Testis (tissue), 3 donors: ENCODE measurements around the gene SCP2. TPM values are rescaled to one million over a fixed set of nuclear protein-coding genes. Genes with fewer than 3 reads are reported as not detected.

Source experiments
- DNase-seq: peaks from one replicate; pipeline ENCODE4 v3.0.0-alpha.2; 2019
- H3K27ac ChIP-seq, 2 donors: fragments of 200-600 bp; sonication (generic); one replicate each; pipeline ENCODE4 v1.5.1; 2019
- H3K27me3 ChIP-seq: fragments of 200-600 bp; sonication (generic); one replicate; pipeline ENCODE4 v1.5.1; 2019
- H3K36me3 ChIP-seq: fragments of 200-600 bp; sonication (generic); one replicate; pipeline ENCODE4 v1.5.1; 2017; ENCODE audit warnings: low read depth; ENCODE audit errors: missing control alignments
- H3K4me1 ChIP-seq: fragments of 200-600 bp; sonication (generic); one replicate; pipeline ENCODE4 v1.5.1; 2019
- H3K4me3 ChIP-seq, 2 donors: fragments of 200-600 bp; sonication (generic); one replicate each; pipeline ENCODE4 v1.5.1; 2017 to 2019
- H3K9me3 ChIP-seq: fragments of 200-600 bp; sonication (generic); one replicate; pipeline ENCODE4 v1.5.1; 2017
- POLR2A ChIP-seq: fragments of 450-650 bp; IDR thresholded peaks from one replicate; pipeline ENCODE4 v1.6.1; 2017; ENCODE audit warnings: antibody characterized with exemption, mild to moderate bottlenecking, moderate library complexity
- whole genome bisulfite sequencing, 2 donors: methylation state at CpG; one replicate each; pipeline ENCODE4 v1.1.5; 2018; 5-methylcytosine and 5-hydroxymethylcytosine counted together
- intact Hi-C: fragments of 100-400 bp; cut with DNase I; formaldehyde crosslinking; loops from one replicate; pipeline ENCODE4 v1.15.1; 2023; ENCODE audit warnings: low total_unique reads
- polyA plus RNA-seq: library from polyadenylated mRNA; stranded (reverse); fragments of 350-450 nt; fragmentation: Illumina TruSeq; extraction: RNeasy Lipid Tissue Mini Kit (QIAGEN cat#74804); gene quantifications from one replicate; pipeline ENCODE4 v1.2.3, GENCODE V29; 2014; ENCODE audit warnings: low read depth, low replicate concordance; ENCODE audit not compliant: insufficient read depth
- total RNA-seq, 2 donors: library from RNA; depleted of rRNA; stranded (reverse); fragments of >200 nt; gene quantifications; one replicate each; pipeline ENCODE4 v1.2.3, GENCODE V29; 2016
- TF ChIP-seq, protein P1 (sequence below), 3 experiments: fragments of 450-650 bp in 2 of 3; fragments of 200-600 bp in 1 of 3; sonication (generic) in 1 of 3; IDR thresholded peaks; one replicate each; pipeline ENCODE4 v1.5.1; 2016 to 2019; ENCODE audit warnings: antibody characterized with exemption in 3 of 3, mild to moderate bottlenecking in 2 of 3, moderate library complexity in 1 of 3

Gene SCP2
- total and polyA plus RNA-seq, 3 donors from 2014 or later: 102 to 108 (median 103) TPM

DNA sequence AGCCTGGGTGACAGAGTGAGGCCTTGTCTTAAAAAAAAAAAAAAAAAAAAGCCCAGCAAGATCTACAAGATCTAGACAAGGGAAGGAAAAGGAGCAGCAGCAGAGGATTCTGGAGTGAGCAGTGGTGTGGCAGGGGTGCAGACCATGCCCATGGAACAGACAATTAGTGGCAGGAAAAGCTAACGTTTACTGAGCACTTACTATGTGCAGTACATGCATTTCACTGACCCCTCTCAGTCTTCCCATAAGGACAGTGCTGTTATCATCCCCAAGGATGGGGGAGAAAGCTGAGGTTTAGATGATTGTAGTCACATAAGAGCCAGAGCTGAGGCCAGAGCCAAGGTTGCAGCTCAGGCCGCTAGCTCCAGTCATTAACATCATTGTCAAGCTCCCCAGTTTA is 140.8 kb downstream of the SCP2 start:
- intact Hi-C loops: no loop called here
- Histone ChIP-seq H3K27me3 (no peaks in the 10 kb centered on the region), H3K9me3 (no peaks in the 10 kb centered on the region), H3K4me1 (peaks cover 3% of the 10 kb centered on the region), H3K4me3 (no peak overlapping the region), H3K36me3 (no peaks in the 10 kb centered on the region), H3K27ac (no peak overlapping the region)
- no peak for DNase-seq
- WGBS, 2 donors: 83 to 89% methylated on average over 2 of the region's 2 CpGs
- no peak for TF ChIP-seq POLR2A
- TF ChIP-seq, protein P1, sequence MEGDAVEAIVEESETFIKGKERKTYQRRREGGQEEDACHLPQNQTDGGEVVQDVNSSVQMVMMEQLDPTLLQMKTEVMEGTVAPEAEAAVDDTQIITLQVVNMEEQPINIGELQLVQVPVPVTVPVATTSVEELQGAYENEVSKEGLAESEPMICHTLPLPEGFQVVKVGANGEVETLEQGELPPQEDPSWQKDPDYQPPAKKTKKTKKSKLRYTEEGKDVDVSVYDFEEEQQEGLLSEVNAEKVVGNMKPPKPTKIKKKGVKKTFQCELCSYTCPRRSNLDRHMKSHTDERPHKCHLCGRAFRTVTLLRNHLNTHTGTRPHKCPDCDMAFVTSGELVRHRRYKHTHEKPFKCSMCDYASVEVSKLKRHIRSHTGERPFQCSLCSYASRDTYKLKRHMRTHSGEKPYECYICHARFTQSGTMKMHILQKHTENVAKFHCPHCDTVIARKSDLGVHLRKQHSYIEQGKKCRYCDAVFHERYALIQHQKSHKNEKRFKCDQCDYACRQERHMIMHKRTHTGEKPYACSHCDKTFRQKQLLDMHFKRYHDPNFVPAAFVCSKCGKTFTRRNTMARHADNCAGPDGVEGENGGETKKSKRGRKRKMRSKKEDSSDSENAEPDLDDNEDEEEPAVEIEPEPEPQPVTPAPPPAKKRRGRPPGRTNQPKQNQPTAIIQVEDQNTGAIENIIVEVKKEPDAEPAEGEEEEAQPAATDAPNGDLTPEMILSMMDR (IDR thresholded peaks at IDR 0.05): no peak

DNA sequence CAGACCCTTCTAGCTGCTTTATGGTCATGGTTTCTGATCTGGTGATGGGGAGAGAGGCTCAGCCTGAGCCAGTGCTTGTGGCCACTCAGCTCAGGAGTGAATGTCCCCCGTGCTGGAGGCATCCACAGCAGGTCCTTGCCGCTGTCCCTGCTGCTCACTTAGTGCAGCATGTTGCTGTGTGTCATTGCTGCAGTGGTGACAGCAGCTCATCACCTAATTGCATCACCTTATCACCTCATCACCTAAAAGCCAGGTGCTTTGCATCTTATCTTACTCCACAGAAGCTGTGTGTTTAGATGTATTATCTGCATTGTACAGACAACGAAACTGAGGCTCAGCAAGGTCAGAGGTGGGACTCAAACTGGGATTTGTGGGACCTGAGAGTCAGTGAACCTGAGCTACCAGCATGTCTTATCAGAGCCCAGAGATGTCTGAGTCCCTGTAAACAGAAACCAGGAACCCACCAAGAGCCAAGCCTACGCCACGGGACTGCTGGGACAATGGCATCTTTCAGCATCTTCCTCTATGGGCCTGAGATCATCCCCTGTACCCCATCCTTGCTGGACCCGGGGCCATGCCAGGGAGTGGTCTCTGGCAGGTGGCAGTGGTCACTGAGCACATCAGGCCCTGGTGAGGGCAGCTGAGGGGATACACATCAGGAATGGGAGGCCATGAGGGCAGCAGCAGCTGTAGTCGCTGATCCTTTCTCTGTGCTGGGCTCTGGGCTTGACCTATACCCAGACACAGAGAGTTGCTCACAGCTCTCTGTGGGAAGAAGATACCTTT is 141.4 kb downstream of the SCP2 start:
- Histone ChIP-seq H3K27me3 (no peaks in the 10 kb centered on the region), H3K36me3 (no peaks in the 10 kb centered on the region), H3K9me3 (no peaks in the 10 kb centered on the region), H3K4me3 (no peak overlapping the region), H3K27ac (no peak overlapping the region), H3K4me1 (peaks cover 3% of the 10 kb centered on the region)
- WGBS, 2 donors: 92 to 97% methylated on average over 6 to 7 of the region's 7 CpGs
- intact Hi-C loops: no loop called here
- TF ChIP-seq, protein P1 (IDR thresholded peaks at IDR 0.05): no peak
- no peak for DNase-seq

DNA sequence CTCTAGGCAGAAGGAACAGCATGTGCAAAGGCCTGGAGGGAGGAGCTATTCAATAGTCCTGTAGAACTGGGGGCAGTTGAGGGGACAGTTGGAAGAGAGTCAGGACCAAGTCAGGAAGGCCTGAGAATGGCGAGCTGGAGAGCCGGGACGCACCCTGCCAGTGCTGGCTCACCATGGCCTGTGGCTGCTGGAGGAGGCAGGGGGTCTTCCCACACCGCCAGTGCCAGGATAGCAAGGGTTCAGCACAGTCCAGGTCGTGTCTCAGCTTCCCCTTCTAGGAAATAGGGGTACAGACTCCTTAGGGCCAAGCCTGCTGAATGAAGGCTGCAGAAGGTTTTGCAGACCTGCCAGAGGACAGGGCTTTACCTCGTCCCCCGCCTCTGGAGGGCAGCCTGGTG is 142.2 kb downstream of the SCP2 start:
- Histone ChIP-seq H3K9me3 (no peaks in the 10 kb centered on the region), H3K4me3 (no peak overlapping the region), H3K4me1 (peaks cover 11% of the 10 kb centered on the region), H3K27me3 (no peaks in the 10 kb centered on the region), H3K36me3 (no peaks in the 10 kb centered on the region), H3K27ac (no peak overlapping the region)
- TF ChIP-seq, protein P1 (IDR thresholded peaks at IDR 0.05): no peak
- no peak for TF ChIP-seq POLR2A
- no peak for DNase-seq
- intact Hi-C loops: no loop called here
- 90 to 95% methylated on average over 6 to 7 of the region's 7 CpGs for WGBS, 2 donors

DNA sequence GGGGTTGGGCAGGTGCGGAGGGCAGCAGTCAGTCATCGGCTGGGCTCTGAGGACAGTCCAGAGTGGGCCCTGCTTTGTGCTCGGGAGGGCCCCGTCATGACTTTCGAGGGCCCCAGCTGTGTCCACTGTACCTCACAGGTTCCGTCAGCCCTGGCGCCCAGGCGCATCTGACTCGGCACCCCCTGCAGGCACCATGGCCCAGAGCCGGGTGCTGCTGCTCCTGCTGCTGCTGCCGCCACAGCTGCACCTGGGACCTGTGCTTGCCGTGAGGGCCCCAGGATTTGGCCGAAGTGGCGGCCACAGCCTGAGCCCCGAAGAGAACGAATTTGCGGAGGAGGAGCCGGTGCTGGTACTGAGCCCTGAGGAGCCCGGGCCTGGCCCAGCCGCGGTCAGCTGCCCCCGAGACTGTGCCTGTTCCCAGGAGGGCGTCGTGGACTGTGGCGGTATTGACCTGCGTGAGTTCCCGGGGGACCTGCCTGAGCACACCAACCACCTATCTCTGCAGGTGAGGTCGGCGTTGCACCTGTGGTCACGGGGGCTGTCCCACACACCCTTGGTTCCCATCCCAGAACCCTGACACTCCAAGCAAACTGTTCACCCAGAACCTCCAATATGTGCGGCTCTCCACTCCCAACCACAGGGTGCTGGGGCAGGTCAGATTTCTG is 142.7 kb downstream of the SCP2 start:
- Histone ChIP-seq H3K4me1 (peaks cover 15% of the 10 kb centered on the region), H3K4me3 (no peak overlapping the region), H3K36me3 (no peaks in the 10 kb centered on the region), H3K27ac (no peak overlapping the region), H3K9me3 (no peaks in the 10 kb centered on the region), H3K27me3 (no peaks in the 10 kb centered on the region)
- 88 to 95% methylated on average over 12 to 20 of the region's 31 CpGs for WGBS, 2 donors
- TF ChIP-seq POLR2A: no peak
- TF ChIP-seq, protein P1 (IDR thresholded peaks at IDR 0.05): no peak
- no peak for DNase-seq
- intact Hi-C loops: no loop called here
